SKM-1 (cell line): ENCODE measurements around the gene ZBTB20.

Experiments
- DNase-seq: peaks from one replicate; lab custom pipeline; 2025; ENCODE audit not compliant: unreplicated experiment; lab: John Stamatoyannopoulos, UW

ZBTB20 gene

GRCh38 chr3:115090712-115091111 lies 56.4 kb downstream of the ZBTB20 start:
- DNase-seq: no peak

DNA sequence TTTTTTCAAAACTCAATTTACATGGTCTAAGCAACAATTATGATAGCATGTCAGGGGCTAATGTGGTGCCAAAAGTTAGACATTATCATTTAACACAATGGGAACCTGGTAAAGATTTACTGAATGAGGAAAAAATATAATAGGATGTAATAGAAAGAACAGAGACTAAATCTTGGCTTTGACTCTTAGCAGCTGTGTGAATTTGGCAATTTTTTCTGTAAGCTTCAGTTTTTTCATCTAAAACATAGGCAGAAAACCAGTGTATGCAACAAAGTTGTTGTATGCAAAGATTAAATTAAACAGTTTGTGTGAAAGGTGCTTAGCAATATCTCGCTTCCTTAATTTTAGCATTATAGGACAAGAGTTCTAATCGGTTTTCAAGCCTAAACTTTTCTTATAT lies 57.6 kb downstream of the ZBTB20 start:
- DNase-seq: no peak

DNA sequence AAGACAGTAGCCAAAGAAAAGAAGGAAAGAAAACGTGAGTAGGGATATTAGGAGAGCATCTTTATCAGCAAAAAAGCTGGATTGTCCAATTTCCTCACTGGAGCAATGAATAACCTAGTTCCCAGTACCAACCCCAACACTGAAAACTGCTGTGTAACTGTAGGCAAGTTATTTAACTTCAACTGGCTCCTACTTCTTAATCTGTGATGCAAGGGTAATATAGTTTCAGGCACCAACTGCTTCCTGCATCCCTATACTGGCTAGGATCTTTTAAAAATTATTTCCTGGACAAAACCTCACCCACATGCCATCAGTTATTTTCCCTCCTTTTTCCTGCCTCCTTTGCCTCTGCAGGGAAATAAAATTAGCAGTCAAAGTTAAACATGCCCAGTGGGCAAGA lies 59.6 kb downstream of the ZBTB20 start:
- no peak for DNase-seq

DNA sequence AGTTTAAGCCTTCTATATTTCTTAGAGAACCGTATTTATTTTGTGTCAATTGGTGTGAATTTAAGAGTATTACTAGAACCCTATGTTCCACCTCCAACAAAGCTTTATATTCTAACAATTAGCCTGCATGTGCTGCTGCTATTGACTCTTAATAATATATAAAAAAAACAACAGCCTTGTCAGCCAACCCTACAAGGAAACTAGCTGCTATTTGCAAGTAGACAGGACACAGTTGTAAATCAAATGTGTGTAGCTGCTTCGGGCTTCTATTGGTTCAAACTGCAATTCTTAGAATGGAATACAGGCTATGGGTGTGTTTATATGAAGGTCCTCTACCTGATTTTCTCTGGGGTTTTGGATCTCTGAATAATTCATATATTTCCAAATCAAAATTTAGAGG lies 60.7 kb downstream of the ZBTB20 start:
- no peak for DNase-seq

DNA sequence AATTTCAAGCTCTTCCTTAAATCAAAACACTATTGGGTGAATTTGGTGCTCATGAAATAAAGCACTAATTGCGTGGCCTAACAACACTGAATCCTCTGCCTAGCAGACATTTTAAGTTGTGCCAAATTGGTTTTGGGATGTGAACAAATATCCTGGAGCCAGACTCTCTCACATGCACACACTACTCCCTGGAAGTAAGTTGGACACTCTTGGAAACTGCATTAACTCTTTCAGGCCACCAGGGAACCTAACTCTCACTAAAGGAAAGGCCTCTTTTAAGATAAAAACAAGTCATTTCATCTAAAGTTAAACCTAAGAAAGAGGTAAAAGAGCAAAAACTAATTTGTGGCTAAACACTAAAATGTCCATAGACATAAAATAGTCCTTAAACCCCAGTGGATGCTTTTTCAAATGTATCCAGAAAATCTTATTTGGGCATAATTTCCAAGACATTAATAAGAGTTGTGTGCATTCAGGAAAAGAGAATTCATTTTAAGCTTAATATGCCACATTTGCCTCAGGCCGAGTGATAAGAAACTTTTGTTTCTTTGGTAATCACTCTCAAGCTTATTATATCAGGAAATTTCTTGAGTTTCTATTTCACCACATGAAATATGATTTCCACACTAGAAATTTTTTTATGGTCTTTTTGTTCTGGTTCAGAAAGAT lies 61.8 kb downstream of the ZBTB20 start:
- no peak for DNase-seq

DNA sequence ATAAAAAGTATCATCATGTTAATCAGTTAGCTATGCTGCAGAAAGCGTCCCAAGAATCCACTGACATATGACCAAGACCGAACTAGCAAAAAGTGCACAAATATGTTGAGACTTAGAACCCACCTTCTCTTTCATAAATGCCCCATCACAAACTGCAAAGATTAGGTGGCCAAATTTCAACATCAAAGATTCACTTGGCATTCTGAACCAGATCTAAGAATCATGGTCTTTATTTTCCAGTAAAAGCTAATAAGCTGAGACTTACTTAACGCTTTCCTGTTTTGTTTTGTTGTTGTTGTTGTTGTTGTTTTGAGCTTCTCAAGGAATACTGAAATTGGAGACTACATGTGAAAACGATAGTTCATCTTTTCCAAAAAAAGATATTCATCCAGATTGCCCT lies 62.4 kb downstream of the ZBTB20 start:
- no peak for DNase-seq

DNA sequence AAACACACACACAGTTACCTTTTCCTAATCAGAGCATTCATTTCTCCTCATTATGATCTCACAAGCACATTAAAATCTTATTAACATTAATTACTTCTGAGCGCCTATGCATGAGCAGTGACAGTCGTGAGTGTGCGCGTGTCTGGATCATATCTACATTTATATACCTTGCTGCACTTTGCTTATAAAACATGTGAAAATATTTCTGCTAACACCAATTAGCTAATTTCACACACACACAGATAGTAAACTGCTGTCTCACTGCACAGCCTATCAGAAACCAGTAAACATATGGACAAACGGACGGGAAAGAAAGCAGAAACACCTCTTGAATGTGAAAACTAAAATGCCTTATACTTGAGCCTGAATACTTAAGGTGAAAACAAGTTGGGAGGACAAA lies 64.8 kb downstream of the ZBTB20 start:
- DNase-seq: no peak

GRCh38 chr3:115081444-115081843 lies 65.6 kb downstream of the ZBTB20 start:
- no peak for DNase-seq

DNA sequence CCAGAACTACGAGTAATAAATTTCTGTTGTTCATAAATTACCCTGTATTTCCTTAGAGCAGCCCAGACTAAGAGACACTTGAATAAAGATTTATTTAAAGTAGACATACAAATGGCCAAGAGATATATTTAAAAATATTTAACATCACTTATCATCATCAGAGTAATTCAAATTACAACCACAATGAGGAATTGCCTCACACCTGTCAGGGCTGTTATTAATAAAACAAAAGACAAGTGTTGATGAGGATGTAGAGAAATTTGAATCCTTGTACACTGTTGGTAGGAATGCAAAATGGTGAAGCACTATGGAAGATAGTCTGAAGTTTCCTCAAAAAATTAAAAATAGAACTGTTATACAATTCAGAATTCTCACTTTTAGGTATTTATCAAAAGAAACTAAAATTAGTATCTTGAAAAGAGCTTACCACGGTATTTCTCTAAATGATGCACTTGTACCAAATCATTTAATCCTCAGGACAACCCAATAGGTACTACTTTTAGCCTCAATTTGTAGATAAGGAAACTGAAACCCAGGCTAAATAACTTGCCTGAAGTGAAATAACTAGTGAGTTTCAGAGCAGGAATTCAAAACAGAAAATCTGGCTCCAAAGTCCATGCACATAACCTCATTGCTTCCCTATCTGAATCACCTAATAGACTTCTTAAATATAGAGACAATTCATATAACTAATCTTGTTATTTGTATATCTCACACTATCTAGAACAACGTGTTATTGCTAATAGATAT lies 69.4 kb downstream of the ZBTB20 start:
- no peak for DNase-seq

DNA sequence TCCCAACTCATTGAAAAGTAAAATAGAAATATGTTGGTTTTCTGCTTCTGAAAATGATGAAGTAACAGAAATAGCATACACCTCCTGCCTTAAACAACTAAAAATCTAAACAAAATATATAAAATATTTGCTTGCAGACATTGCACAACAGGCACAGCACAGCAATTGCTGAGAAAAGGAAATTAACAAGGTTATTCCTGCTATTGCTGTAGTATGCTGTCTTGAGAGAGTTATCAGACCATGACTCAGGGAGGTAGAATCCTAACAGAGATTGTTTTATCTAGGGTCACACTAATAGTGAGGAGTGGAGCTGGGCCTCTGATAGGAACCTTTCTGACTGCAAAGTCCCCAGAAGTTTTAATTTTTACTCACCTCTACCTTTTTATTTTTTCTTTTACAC lies 72.6 kb downstream of the ZBTB20 start:
- no peak for DNase-seq

DNA sequence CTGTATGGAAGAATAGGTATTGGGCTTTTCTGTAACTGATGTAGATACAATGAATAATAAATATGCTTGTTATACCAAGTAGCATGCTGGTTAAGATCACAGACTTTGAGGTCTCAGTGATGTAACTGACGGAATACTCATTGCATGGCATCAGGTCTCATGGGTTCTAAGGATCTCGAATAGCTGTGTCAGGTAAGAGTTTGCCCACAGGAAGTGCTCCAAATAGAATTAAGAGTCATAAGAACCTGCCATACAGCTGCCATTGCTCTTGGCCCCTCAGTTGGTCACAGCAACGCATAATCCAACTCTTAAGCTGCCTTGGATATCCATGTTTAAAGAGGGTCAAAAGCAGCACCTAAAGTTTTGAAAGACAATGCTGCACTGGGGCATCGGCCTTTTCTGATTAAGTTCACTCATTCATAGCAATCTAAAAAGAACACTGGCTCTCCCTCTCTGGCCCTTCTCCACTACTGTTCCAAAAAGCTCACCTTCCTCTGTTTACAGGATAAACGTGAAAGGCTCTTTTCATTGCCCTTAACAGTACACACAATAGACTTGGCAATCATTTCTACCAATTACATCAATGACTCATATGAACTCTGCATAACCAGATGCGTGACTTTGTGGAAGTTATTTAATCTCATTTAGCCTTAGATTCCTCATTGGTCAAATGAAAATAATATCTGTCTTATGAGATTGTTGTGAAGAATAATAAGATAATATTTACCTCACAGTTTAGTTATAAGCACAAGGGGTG lies 74.6 kb downstream of the ZBTB20 start:
- no peak for DNase-seq

GRCh38 chr3:115071601-115072000 lies 75.5 kb downstream of the ZBTB20 start:
- DNase-seq: no peak

GRCh38 chr3:115071166-115071565 lies 75.9 kb downstream of the ZBTB20 start:
- DNase-seq: no peak

GRCh38 chr3:115068799-115069198 lies 78.3 kb downstream of the ZBTB20 start:
- DNase-seq: no peak

- DNase-seq: no peak
These were observed 84.6 kb downstream of the ZBTB20 start for GRCh38 chr3:115062412-115062956.

DNA sequence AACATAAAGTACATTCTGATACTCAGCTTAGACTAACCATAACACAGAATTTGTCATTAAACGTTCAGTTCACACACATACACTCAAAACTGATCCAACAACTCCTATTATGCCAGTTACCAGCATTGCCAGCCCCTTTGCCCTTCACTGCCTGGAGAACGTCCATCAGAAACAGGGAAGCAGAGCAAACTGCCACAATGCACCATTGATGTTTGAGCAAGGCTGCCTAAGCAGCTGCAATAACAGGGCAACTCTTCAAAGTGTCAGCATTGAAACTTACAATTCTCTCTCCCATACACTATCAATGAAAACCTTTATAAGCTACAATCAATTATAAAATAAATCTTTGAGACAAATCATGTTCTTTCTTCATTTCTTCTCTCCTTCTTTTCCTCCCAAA lies 85.1 kb downstream of the ZBTB20 start:
- no peak for DNase-seq

GRCh38 chr3:115052906-115053305 lies 94.2 kb downstream of the ZBTB20 start:
- DNase-seq: no peak

DNA sequence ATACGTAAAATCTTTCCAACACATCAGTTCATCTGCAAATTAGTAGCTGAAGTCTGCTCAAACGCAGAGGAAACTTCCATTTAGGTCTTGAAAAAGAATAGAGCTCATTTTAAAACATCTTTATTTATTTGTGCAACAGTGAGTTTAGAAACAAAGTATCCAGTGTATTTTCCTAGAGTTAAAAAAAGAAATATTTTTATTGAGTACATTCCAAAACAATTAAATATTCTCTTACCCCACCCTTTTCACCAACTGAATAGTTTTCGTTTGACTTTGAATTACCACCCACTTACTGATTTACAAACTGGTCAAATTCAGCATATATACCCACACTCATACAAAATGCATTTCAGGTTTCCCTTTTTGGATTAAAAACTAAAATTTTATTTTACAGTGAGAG lies 104.7 kb downstream of the ZBTB20 start:
- DNase-seq: no peak

GRCh38 chr3:115040673-115041286 lies 106.3 kb downstream of the ZBTB20 start:
- no peak for DNase-seq

DNA sequence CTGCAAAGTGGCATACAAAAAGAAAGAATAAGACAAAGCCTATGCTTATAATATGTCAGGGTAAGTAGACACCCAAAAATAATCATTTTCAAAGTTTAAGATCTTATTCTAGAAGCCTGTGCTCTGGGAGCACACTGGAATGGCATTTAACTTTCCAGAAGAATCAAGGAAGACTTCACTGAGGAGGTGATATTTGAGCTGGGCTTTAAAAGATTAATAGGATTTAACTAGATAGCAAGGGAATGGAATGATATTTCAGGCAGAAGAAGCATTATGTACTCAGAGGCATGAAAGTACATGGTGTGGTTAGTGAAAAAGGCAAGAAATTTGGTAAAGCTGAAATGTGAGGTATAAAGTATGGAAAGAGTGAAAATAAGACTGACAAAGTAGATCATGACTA lies 106.8 kb downstream of the ZBTB20 start:
- no peak for DNase-seq

- no peak for DNase-seq
These were observed 108.3 kb downstream of the ZBTB20 start for GRCh38 chr3:115038817-115039216.
